ENCODE results near the gene ATP2B2. TPM values are rescaled to one million over a fixed set of nuclear protein-coding genes. Genes with fewer than 3 reads are reported as not detected.

The ATP2B2 gene
- total RNA-seq, 3 donors from 2014 or later: 0.09 to 0.70 (median 0.12) TPM

DNA sequence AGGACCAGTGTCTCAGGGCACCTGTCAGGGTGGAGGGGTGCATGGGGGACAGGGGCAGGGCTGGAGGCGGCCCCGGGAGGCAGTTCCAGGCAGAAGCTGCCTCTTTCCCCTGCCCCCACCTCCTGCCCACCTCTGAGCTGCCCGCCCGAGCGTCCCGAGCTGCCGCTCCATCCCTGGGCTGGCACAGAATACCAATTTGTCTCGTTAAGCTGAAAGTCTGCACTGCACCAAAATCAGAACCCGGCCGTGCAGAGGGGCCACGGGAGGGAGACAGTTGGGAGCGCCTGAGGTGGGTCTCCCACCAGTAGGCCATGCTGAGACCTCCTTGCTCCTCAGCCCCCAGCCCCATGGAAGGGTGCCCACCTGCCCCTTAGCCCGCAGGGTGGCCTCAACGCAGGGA lies 1.3 kb upstream of the ATP2B2 start:
- no peak overlapping the region for H3K4me3 ChIP-seq
- H3K9me3 ChIP-seq: no peaks in the 10 kb centered on the region
- DNase-seq: no peak
- H3K4me1 ChIP-seq (ENCODE audit: low read depth): no peaks in the 10 kb centered on the region
- TF ChIP-seq, protein P1, sequence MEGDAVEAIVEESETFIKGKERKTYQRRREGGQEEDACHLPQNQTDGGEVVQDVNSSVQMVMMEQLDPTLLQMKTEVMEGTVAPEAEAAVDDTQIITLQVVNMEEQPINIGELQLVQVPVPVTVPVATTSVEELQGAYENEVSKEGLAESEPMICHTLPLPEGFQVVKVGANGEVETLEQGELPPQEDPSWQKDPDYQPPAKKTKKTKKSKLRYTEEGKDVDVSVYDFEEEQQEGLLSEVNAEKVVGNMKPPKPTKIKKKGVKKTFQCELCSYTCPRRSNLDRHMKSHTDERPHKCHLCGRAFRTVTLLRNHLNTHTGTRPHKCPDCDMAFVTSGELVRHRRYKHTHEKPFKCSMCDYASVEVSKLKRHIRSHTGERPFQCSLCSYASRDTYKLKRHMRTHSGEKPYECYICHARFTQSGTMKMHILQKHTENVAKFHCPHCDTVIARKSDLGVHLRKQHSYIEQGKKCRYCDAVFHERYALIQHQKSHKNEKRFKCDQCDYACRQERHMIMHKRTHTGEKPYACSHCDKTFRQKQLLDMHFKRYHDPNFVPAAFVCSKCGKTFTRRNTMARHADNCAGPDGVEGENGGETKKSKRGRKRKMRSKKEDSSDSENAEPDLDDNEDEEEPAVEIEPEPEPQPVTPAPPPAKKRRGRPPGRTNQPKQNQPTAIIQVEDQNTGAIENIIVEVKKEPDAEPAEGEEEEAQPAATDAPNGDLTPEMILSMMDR (IDR thresholded peaks at IDR 0.05): no peak
- H3K36me3 ChIP-seq (ENCODE audit: low read depth): no peaks in the 10 kb centered on the region
- intact Hi-C loops (cut with DNase I, micrococcal nuclease): no loop called here
- ATAC-seq: no peak

DNA sequence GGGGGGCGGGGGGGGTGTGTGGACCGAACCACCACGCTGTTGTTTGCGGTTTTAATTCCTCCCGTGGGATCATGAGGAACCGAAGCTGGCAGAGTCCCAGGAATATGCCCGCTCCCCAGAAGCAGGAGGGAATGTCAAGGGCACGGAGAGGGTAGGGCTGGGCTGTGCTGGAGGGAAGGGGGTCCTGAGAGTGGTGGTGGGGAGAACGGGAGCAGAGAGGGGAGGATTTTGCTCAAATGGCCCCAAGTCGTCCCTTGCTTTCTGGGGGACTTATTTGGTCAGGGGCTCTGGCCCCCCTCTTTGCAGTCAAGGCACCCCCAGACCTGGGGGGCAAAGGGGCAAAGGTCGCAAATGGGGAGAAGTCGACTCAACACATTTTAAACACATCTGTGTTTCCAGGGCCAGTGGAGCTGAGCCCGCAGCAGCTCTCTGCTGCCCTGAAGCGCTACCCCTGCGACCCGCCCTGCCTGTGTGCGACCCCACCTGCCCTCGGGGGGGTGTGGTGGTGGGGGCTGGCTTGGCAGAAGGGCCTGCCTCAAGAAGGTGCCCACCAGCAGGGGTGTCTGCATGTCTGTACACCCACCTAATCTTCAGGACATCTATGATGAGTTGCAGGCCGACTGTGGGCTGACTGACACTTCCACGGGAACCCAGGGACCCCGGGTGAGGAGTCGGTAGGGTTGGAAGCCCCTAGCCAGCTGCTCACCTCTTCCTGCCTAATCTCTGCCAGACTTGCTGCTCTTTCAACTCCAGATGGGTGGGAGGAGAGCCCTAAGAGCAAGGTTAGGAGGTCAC lies 602 bp upstream of the ATP2B2 start:
- Histone ChIP-seq H3K4me1 (ENCODE audit: low read depth) (no peaks in the 10 kb centered on the region), H3K9me3 (no peaks in the 10 kb centered on the region), H3K36me3 (ENCODE audit: low read depth) (no peaks in the 10 kb centered on the region), H3K4me3 (no peak overlapping the region)
- intact Hi-C loops (cut with DNase I, micrococcal nuclease): no loop called here
- DNase-seq: no peak
- TF ChIP-seq, protein P1 (IDR thresholded peaks at IDR 0.05): no peak
- ATAC-seq: no peak

DNA sequence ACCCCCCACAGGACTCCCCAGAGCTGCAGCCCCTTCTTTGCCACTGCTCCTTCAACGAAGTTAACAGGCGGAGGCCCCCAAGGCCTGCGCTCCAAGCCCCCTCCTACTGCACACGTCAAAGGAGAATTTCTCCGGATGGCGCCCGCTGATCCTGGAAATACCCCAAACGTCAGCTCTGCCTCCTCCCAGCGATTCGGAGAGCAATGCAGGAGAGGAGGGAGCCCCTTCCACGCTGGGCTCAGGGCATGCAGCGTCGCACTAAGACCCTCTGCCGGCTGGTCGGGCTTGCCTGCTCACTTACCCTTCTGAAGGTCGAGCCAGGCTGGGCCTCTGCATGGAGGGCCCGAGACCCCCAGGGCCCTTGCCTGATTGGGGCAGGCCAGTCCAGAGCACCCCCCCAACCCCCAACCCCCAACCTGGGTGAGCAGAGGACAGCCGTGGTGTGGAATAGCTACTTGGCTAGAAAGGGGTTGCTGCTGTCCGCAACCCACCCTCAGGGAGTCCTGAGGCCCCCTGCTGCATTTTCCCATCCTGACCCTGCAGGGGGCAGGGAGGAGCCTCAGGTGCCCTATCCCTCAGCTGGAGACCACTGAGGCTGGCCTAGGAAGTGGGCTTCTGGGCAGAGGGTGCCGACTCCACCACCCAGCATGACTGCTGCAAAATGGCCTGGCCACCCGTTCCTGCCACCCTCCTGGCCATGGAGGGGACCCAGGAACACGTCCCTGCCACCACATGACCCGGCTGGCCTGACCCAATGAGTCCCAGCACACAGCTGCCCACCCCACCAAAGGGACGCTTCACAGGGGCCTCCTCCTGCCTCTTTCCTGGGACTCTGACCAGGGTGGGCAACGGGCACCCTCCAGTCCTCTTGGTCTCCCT lies 976 bp downstream of the ATP2B2 start:
- intact Hi-C loops (cut with DNase I, micrococcal nuclease): no loop called here
- Histone ChIP-seq H3K4me3 (no peak overlapping the region), H3K4me1 (ENCODE audit: low read depth) (no peaks in the 10 kb centered on the region), H3K9me3 (no peaks in the 10 kb centered on the region), H3K36me3 (ENCODE audit: low read depth) (no peaks in the 10 kb centered on the region)
- ATAC-seq (no peak), DNase-seq (no peak)
- TF ChIP-seq, protein P1 (IDR thresholded peaks at IDR 0.05): no peak

DNA sequence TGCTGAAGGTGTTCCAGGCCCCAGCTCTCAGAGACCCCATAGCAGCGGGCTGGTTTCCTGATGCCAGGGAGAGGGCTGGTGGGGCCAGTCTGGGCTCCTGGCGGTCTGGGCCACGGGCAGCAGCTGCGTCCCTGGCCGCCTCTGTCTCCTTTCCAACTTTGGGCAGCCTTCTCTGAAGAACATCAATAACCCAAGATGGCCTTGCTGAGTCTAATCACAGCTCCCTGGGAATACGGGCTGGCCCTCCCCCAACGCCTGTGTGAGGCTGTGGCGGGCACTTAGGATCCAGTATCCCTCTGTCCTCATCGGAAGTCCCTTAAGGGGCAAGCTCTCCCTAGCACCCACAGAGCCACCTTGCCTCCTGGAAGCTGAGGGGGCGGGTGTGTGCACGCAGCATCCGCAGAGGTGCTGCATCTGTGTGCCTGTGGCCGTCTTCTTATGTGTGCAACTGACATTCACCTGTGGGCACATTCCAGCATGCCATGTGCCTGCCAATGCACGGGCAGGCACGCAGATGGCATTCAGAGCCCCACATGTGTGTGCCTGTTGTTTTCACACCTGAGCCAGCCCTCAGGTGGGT lies 2.1 kb downstream of the ATP2B2 start:
- DNase-seq (no peak), ATAC-seq (no peak)

DNA sequence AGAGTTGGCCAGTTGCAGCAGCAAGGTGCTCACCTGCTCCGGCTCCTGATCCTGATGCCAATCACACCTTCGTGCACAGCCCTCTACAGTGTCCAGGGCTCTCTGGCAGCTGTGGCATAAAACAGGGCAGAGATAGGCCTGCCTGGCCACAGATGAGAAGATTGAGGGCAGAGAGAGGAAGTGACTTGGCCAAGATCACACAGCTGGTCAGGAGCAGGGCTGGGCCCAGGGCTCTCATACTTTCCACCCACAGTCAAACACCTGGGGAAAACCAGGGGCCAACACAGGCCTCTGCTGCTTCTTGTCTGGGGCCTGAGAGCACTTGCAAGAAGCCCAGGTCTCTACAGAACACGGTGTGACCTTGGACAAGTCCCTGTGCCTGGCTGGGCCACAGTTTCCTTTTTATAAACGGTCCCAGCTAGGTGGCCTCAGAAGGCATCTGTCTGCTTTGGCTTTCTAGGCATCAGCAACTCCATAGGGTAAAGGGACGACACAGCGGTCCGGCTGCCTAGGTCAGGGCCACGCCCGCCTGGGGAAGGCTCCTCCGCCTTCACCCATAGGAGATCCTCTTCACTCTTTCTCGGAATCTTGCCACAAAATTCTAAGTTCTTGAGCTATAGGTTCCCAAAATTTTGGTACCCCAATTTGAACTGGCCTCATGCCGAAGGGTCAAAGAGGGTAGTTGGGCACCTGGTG lies 3.1 kb downstream of the ATP2B2 start:
- no peak for ATAC-seq
- no peaks in the 10 kb centered on the region for H3K9me3 ChIP-seq
- TF ChIP-seq, protein P1 (IDR thresholded peaks at IDR 0.05): no peak
- H3K4me3 ChIP-seq: no peak overlapping the region
- H3K36me3 ChIP-seq (ENCODE audit: low read depth): no peaks in the 10 kb centered on the region
- H3K4me1 ChIP-seq (ENCODE audit: low read depth): no peaks in the 10 kb centered on the region
- intact Hi-C loops (cut with DNase I, micrococcal nuclease): no loop called here
- no peak for DNase-seq

More for the DNA sequence above, 2.1 kb downstream of the ATP2B2 start:
- Histone ChIP-seq H3K36me3 (ENCODE audit: low read depth) (no peaks in the 10 kb centered on the region), H3K9me3 (no peaks in the 10 kb centered on the region), H3K4me1 (ENCODE audit: low read depth) (no peaks in the 10 kb centered on the region), H3K4me3 (no peak overlapping the region)
- intact Hi-C loops (cut with DNase I, micrococcal nuclease): no loop called here
- TF ChIP-seq, protein P1 (IDR thresholded peaks at IDR 0.05): no peak
